ENCODE measurements around the gene MKX.

Gene MKX

GRCh38 chr10:27745732-27746396 lies at the start of gene MKX:
TSS of gene MKX (minus strand) at chr10:27745819. CDS start at chr10:27743415, 2,404 bp downstream.
- no peak for DNase-seq

GRCh38 chr10:27794157-27794556 lies 48.5 kb upstream of the MKX start:
- no peak for DNase-seq

GRCh38 chr10:27792216-27792615 lies 46.6 kb upstream of the MKX start:
- no peak for DNase-seq

GRCh38 chr10:27784272-27784671 lies 38.7 kb upstream of the MKX start:
- DNase-seq, result no peak

- no peak for DNase-seq
Measured at GRCh38 chr10:27783660-27784059, 38.0 kb upstream of the MKX start.

- DNase-seq, result no peak
Measured at GRCh38 chr10:27779462-27780015, 33.9 kb upstream of the MKX start.

GRCh38 chr10:27774831-27775230 lies 29.2 kb upstream of the MKX start:
- no peak for DNase-seq

- no peak for DNase-seq
Measured at GRCh38 chr10:27771231-27771630, 25.6 kb upstream of the MKX start.

GRCh38 chr10:27770181-27770580 lies 24.6 kb upstream of the MKX start:
- DNase-seq, result no peak

GRCh38 chr10:27760867-27761266 lies 15.2 kb upstream of the MKX start:
- DNase-seq, result no peak

- DNase-seq, result no peak
Measured at GRCh38 chr10:27759483-27760272, 14.1 kb upstream of the MKX start.

- no peak for DNase-seq
Measured at GRCh38 chr10:27752673-27753237, 7.1 kb upstream of the MKX start.

GRCh38 chr10:27748601-27749000 lies 3.0 kb upstream of the MKX start:
- no peak for DNase-seq

GRCh38 chr10:27747096-27747451 lies 1.5 kb upstream of the MKX start:
- no peak for DNase-seq

GRCh38 chr10:27746397-27747095 lies 927 bp upstream of the MKX start:
- DNase-seq, result no peak

- no peak for DNase-seq
Measured at GRCh38 chr10:27744802-27745731, 552 bp downstream of the MKX start.

GRCh38 chr10:27743877-27744801 lies 1.5 kb downstream of the MKX start:
- no peak for DNase-seq

GRCh38 chr10:27743012-27743876 lies 2.4 kb downstream of the MKX start:
- DNase-seq, result no peak

- DNase-seq, result peak; percentile 58
Measured at GRCh38 chr10:27742195-27743011, 3.2 kb downstream of the MKX start.

All from activated T-cell treated with anti-CD3 and anti-CD28 coated beads for 4 hours (primary cell).